ENCODE results near the gene TOPORS.

- TF ChIP-seq CTCF (conservative IDR thresholded peaks at IDR 0.05 in 1 of 2, IDR thresholded peaks at IDR 0.05 in 1 of 2; ENCODE audit: extremely low read depth in 1 of 2, insufficient read depth in 1 of 2, low read depth in 1 of 2, low read length in 2 of 2) = no peak
- no peak for TF ChIP-seq EZH2 (IDR thresholded peaks at IDR 0.05; ENCODE audit: borderline replicate concordance, low read length)
Observed at GRCh38 chr9:32518276-32518675, 34.1 kb downstream of the TOPORS start.
